Kidney (tissue), 14 donors: ENCODE measurements around the gene NKAIN2. TPM values are rescaled to one million over a fixed set of nuclear protein-coding genes. Genes with fewer than 3 reads are reported as not detected.

Source experiments
- DNase-seq, 5 donors: peaks; one replicate each; pipeline ENCODE4 v3.0.0-alpha.2; 2013 to 2020
- FAIRE-seq: peaks from 2 replicates; lab custom pipeline; 2012; peaks lifted over from hg19 to GRCh38; lab: Jason Lieb, UNC
- H3K27ac ChIP-seq, 2 donors: one replicate each; pipeline ENCODE4 v1.7.0; 2013; ENCODE audit warnings: low read depth in 2 of 2, low read length in 2 of 2, inconsistent platforms in 1 of 2
- H3K27me3 ChIP-seq: one replicate; pipeline ENCODE4 v1.7.1; 2013; ENCODE audit warnings: low read length, inconsistent platforms; ENCODE audit not compliant: control insufficient read depth, insufficient read depth
- H3K36me3 ChIP-seq, 3 donors: one replicate each; pipeline versions ENCODE4 v1.7.0 to v1.7.1; 2013; ENCODE audit warnings: low read length in 3 of 3, control low read depth in 1 of 3, inconsistent platforms in 1 of 3; ENCODE audit not compliant: insufficient read depth in 3 of 3, control insufficient read depth in 2 of 3
- H3K4me1 ChIP-seq, 3 donors: one replicate each; pipeline versions ENCODE4 v1.7.0 to v1.7.1; 2013; ENCODE audit warnings: low read length in 3 of 3, inconsistent platforms in 1 of 3, low read depth in 1 of 3; ENCODE audit not compliant: control insufficient read depth in 2 of 3, insufficient read depth in 2 of 3
- H3K4me3 ChIP-seq, 3 donors: one replicate each; pipeline versions ENCODE4 v1.7.0 to v1.8.1; 2013; ENCODE audit warnings: low read length in 3 of 3, control low read depth in 1 of 3, inconsistent platforms in 1 of 3
- H3K9ac ChIP-seq, 3 donors: one replicate each; pipeline versions ENCODE4 v1.7.0 to v1.7.1; 2013; ENCODE audit warnings: low read length in 3 of 3, control low read depth in 1 of 3, inconsistent platforms in 1 of 3
- H3K9me3 ChIP-seq, 3 donors: one replicate each; pipeline versions ENCODE4 v1.7.0 to v1.7.1; 2013; ENCODE audit warnings: low read length in 3 of 3, control low read depth in 1 of 3, inconsistent platforms in 1 of 3; ENCODE audit not compliant: control insufficient read depth in 2 of 3, insufficient read depth in 1 of 3
- CTCF ChIP-seq: IDR thresholded peaks from 3 replicates; pipeline ENCODE4 v1.5.1; 2012; ENCODE audit warnings: mild to moderate bottlenecking, moderate library complexity, borderline replicate concordance; ENCODE audit not compliant: insufficient read depth; ENCODE audit errors: extremely low read depth
- intact Hi-C: fragments of 100-400 bp; cut with DNase I; formaldehyde crosslinking; loops from one replicate; pipeline ENCODE4 v1.11.1; 2022
- polyA plus RNA-seq: library from polyadenylated mRNA; stranded (reverse); fragments of 350-450 nt; fragmentation: Illumina TruSeq; extraction: RNeasy Lipid Tissue Mini Kit (QIAGEN cat#74804); gene quantifications from one replicate; pipeline ENCODE4 v1.2.3, GENCODE V29; 2014; ENCODE audit warnings: low read depth, low replicate concordance; ENCODE audit not compliant: insufficient read depth
- total RNA-seq: library from RNA; stranded (reverse); fragmentation: NEBNext Ultra II Directional; extraction: Animal tissue kit (Norgen Biotek cat#: 25700); gene quantifications from one replicate; pipeline ENCODE4 v1.2.1, GENCODE V29; 2021
- donor health status: control.
- donor health status: control.
- donor health status: control.
- donor health status: control.
- donor health status: control.
- donor health status: DM: yes; HTN: yes; CAD: no.
- donor health status: Normal renal cell carcinoma (clear cell type).

Gene NKAIN2
- total and polyA plus RNA-seq, 2 donors from 2014 or later = 0.39 to 1.8 TPM

GRCh38 chr6:124524491-124525200, 721.0 kb downstream of the NKAIN2 start:
- no peak overlapping the region for H3K27ac ChIP-seq
- H3K36me3 ChIP-seq = no peaks in the 10 kb centered on the region
- H3K4me1 ChIP-seq = no peaks in the 10 kb centered on the region
- FAIRE-seq (no peak), DNase-seq (no peak)
- H3K9me3 ChIP-seq = no peaks in the 10 kb centered on the region
- no peak overlapping the region for H3K9ac ChIP-seq
- intact Hi-C loops = no loop called here
- TF ChIP-seq CTCF = no peak
- H3K27me3 ChIP-seq = no peaks in the 10 kb centered on the region
- no peak overlapping the region for H3K4me3 ChIP-seq

- TF ChIP-seq CTCF = no peak
- intact Hi-C loops = no loop called here
- Histone ChIP-seq H3K9me3 (no peaks in the 10 kb centered on the region), H3K36me3 (no peaks in the 10 kb centered on the region), H3K4me3 (no peak overlapping the region), H3K4me1 (no peaks in the 10 kb centered on the region), H3K27ac (no peak overlapping the region), H3K27me3 (no peaks in the 10 kb centered on the region), H3K9ac (no peak overlapping the region)
- FAIRE-seq = no peak
- DNase-seq = no peak
These were observed 727.3 kb downstream of the NKAIN2 start for GRCh38 chr6:124530926-124531325.

- H3K27ac ChIP-seq = no peak overlapping the region
These were observed 731.6 kb downstream of the NKAIN2 start for GRCh38 chr6:124535299-124535698.

More at GRCh38 chr6:124535299-124535698, 731.6 kb downstream of the NKAIN2 start:
- Histone ChIP-seq H3K9ac (no peak overlapping the region), H3K27me3 (no peaks in the 10 kb centered on the region), H3K4me1 (no peaks in the 10 kb centered on the region), H3K9me3 (no peaks in the 10 kb centered on the region), H3K36me3 (no peaks in the 10 kb centered on the region), H3K4me3 (no peak overlapping the region)
- no peak for TF ChIP-seq CTCF
- DNase-seq (no peak), FAIRE-seq (no peak)
- intact Hi-C loops = no loop called here
